GM23338 (cell line): ENCODE results near the gene CCL17. TPM values are rescaled to one million over a fixed set of nuclear protein-coding genes. Genes with fewer than 3 reads are reported as not detected.
"Not testable (repeated sequence)": the region's sequence is repeated elsewhere in the genome, so short reads cannot be mapped to it uniquely, and the experiment has no call there.

Experiments
- ATAC-seq: fragments of 200-7000 bp; cut with Tn5 transposase; 3 replicates; pipeline ENCODE4 v1.9.1; 2020
- DNase-seq: peaks from one replicate; pipeline ENCODE4 v3.0.0-alpha.2; 2015; ENCODE audit warnings: low spot score
- H2AFZ ChIP-seq: fragments of 200-600 bp; sonication (generic); 2 replicates; pipeline ENCODE4 v1.8.0; 2016; ENCODE audit warnings: antibody characterized with exemption, mild to moderate bottlenecking, moderate library complexity
- H3F3A ChIP-seq: fragments of 200-600 bp; sonication (generic); replicated peaks from 2 replicates; pipeline ENCODE4 v1.8.0; 2017; ENCODE audit warnings: antibody characterized with exemption, mixed run types, low read depth
- H3K27ac ChIP-seq: fragments of 200-600 bp; sonication (generic); 2 replicates; pipeline ENCODE4 v1.6.1; 2016; ENCODE audit warnings: low read depth
- H3K27me3 ChIP-seq: fragments of 200-600 bp; sonication (generic); 2 replicates; pipeline ENCODE4 v1.8.0; 2016; ENCODE audit warnings: mild to moderate bottlenecking, mixed run types, moderate library complexity; ENCODE audit not compliant: insufficient read depth
- H3K36me3 ChIP-seq: fragments of 200-600 bp; sonication (generic); 2 replicates; pipeline ENCODE4 v1.8.0; 2016; ENCODE audit warnings: mild to moderate bottlenecking; ENCODE audit not compliant: insufficient read depth
- H3K4me1 ChIP-seq: fragments of 200-600 bp; sonication (generic); 2 replicates; pipeline ENCODE4 v1.8.0; 2016; ENCODE audit warnings: mild to moderate bottlenecking, moderate library complexity; ENCODE audit not compliant: insufficient read depth
- H3K4me2 ChIP-seq: fragments of 200-600 bp; sonication (generic); 2 replicates; pipeline ENCODE4 v1.7.1; 2017; ENCODE audit warnings: mixed run types
- H3K4me3 ChIP-seq: fragments of 200-600 bp; sonication (generic); 2 replicates; pipeline ENCODE4 v1.6.1; 2016; ENCODE audit warnings: mixed run types
- H3K79me2 ChIP-seq: fragments of 200-600 bp; sonication (generic); replicated peaks from 2 replicates; pipeline ENCODE4 v1.8.0; 2017; ENCODE audit warnings: mild to moderate bottlenecking; ENCODE audit not compliant: insufficient read depth
- H3K9me2 ChIP-seq: fragments of 200-600 bp; sonication (generic); 2 replicates; pipeline ENCODE4 v1.8.0; 2017; ENCODE audit not compliant: insufficient read depth
- H4K20me1 ChIP-seq: fragments of 200-600 bp; sonication (generic); replicated peaks from 2 replicates; pipeline ENCODE4 v1.8.0; 2017; ENCODE audit warnings: mild to moderate bottlenecking; ENCODE audit not compliant: insufficient read depth
- H3K27ac Mint-ChIP-seq: 2 replicates; pipeline ENCODE4 v1.8.0; 2020; ENCODE audit warnings: inconsistent platforms, mild to moderate bottlenecking, moderate library complexity, mixed read lengths
- H3K27me3 Mint-ChIP-seq: 3 replicates; pipeline ENCODE4 v1.8.0; 2022; ENCODE audit warnings: low read depth, mild to moderate bottlenecking, moderate library complexity, mixed read lengths, inconsistent platforms; ENCODE audit not compliant: insufficient read depth, poor library complexity
- H3K36me3 Mint-ChIP-seq: 3 replicates; pipeline ENCODE4 v1.8.0; 2021; ENCODE audit warnings: low read depth, mild to moderate bottlenecking, inconsistent platforms, moderate library complexity, mixed read lengths
- H3K4me1 Mint-ChIP-seq: 3 replicates; pipeline ENCODE4 v1.8.0; 2020; ENCODE audit warnings: mild to moderate bottlenecking, inconsistent platforms, mixed read lengths
- H3K4me3 Mint-ChIP-seq: 3 replicates; pipeline ENCODE4 v1.8.0; 2021; ENCODE audit warnings: moderate library complexity, mild to moderate bottlenecking, inconsistent platforms, mixed read lengths
- H3K9me3 Mint-ChIP-seq: 3 replicates; pipeline ENCODE4 v1.8.0; 2020; ENCODE audit warnings: moderate library complexity, mild to moderate bottlenecking, inconsistent platforms, mixed read lengths
- POLR2AphosphoS5 ChIP-seq: IDR thresholded peaks from 2 replicates; pipeline ENCODE4 v1.6.1; 2016; ENCODE audit warnings: antibody characterized with exemption, low read depth
- ZNF331 ChIP-seq: fragments of 250-450 bp; sonication (Bioruptor Pico); IDR thresholded peaks from 2 replicates; pipeline ENCODE4 v1.5.0; 2020; ENCODE audit warnings: low read depth, mild to moderate bottlenecking, moderate library complexity
- polyA plus RNA-seq: library from polyadenylated mRNA; unstranded; fragments of >200 nt; fragmentation: Nextera tagmentation; extraction: Ambion mirVana; gene quantifications from 2 replicates; pipeline ENCODE4 v1.2.1, GENCODE V29; 2016
- total RNA-seq: library from RNA; depleted of rRNA; stranded (reverse); fragments of >200 nt; shearing (Covaris generic); gene quantifications from 2 replicates; pipeline ENCODE4 v1.2.3, GENCODE V29; 2014
- TF ChIP-seq, protein P1 (sequence below), 2 experiments: fragments of 200-600 bp in 1 of 2; sonication (generic) in 1 of 2; conservative IDR thresholded peaks; 2 replicates each; pipeline versions ENCODE4 v1.5.1 to v1.6.1; 2016 to 2017; ENCODE audit warnings: antibody characterized with exemption in 2 of 2, low read depth in 2 of 2, mild to moderate bottlenecking in 2 of 2, moderate library complexity in 1 of 2
- TF ChIP-seq, protein P2 (sequence below): IDR thresholded peaks from one replicate; pipeline ENCODE4 v1.6.1; 2018; ENCODE audit warnings: antibody characterized with exemption; ENCODE audit not compliant: unreplicated experiment

The CCL17 gene
- total and polyA plus RNA-seq, 2 experiments from 2014 or later = not detected

DNA sequence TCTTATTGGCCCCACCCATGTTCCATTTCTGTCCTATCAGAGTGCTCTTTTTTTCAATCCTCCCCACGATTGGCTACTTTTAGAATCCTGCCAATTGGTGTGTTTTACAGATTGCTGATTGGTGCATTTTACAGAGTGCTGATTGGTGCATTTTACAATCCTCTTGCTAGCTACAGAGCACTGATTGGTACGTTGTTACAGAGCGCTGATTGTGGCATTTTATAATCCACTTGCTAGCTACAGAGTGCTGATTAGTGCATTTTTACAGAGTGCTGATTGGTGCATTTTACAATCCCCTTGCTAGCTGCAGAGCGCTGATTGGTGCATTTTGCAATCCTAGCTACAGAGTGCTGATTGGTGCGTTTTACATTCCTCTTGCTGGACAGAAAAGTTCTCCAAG lies 9.5 kb upstream of the CCL17 start:
- Histone ChIP-seq H3K9me2 (no peaks in the 10 kb centered on the region), H3K4me3 (no peak overlapping the region), H2AFZ (no peak overlapping the region), H3K27ac (no peak overlapping the region), H3K79me2 (no peaks in the 10 kb centered on the region), H3K36me3 (no peaks in the 10 kb centered on the region), H3K4me2 (no peak overlapping the region), H3K4me1 (no peaks in the 10 kb centered on the region), H3F3A (no peaks in the 10 kb centered on the region), H3K27me3 (no peaks in the 10 kb centered on the region), H4K20me1 (no peaks in the 10 kb centered on the region)
- H3K36me3 Mint-ChIP-seq = no peaks in the 10 kb centered on the region
- H3K4me1 Mint-ChIP-seq = no peaks in the 10 kb centered on the region
- no peak overlapping the region for H3K4me3 Mint-ChIP-seq
- TF ChIP-seq POLR2AphosphoS5 = no peak
- TF ChIP-seq, protein P1, sequence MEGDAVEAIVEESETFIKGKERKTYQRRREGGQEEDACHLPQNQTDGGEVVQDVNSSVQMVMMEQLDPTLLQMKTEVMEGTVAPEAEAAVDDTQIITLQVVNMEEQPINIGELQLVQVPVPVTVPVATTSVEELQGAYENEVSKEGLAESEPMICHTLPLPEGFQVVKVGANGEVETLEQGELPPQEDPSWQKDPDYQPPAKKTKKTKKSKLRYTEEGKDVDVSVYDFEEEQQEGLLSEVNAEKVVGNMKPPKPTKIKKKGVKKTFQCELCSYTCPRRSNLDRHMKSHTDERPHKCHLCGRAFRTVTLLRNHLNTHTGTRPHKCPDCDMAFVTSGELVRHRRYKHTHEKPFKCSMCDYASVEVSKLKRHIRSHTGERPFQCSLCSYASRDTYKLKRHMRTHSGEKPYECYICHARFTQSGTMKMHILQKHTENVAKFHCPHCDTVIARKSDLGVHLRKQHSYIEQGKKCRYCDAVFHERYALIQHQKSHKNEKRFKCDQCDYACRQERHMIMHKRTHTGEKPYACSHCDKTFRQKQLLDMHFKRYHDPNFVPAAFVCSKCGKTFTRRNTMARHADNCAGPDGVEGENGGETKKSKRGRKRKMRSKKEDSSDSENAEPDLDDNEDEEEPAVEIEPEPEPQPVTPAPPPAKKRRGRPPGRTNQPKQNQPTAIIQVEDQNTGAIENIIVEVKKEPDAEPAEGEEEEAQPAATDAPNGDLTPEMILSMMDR (conservative IDR thresholded peaks at IDR 0.05; ENCODE audit: low read depth in 2 of 2) = no peak
- TF ChIP-seq ZNF331 (CRISPR knock-in tag) = no peak
- TF ChIP-seq, protein P2, sequence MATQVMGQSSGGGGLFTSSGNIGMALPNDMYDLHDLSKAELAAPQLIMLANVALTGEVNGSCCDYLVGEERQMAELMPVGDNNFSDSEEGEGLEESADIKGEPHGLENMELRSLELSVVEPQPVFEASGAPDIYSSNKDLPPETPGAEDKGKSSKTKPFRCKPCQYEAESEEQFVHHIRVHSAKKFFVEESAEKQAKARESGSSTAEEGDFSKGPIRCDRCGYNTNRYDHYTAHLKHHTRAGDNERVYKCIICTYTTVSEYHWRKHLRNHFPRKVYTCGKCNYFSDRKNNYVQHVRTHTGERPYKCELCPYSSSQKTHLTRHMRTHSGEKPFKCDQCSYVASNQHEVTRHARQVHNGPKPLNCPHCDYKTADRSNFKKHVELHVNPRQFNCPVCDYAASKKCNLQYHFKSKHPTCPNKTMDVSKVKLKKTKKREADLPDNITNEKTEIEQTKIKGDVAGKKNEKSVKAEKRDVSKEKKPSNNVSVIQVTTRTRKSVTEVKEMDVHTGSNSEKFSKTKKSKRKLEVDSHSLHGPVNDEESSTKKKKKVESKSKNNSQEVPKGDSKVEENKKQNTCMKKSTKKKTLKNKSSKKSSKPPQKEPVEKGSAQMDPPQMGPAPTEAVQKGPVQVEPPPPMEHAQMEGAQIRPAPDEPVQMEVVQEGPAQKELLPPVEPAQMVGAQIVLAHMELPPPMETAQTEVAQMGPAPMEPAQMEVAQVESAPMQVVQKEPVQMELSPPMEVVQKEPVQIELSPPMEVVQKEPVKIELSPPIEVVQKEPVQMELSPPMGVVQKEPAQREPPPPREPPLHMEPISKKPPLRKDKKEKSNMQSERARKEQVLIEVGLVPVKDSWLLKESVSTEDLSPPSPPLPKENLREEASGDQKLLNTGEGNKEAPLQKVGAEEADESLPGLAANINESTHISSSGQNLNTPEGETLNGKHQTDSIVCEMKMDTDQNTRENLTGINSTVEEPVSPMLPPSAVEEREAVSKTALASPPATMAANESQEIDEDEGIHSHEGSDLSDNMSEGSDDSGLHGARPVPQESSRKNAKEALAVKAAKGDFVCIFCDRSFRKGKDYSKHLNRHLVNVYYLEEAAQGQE = no peak
- DNase-seq (no peak), ATAC-seq (no peak)
- H3K27me3 Mint-ChIP-seq = peaks cover 5% of the 10 kb centered on the region
- H3K9me3 Mint-ChIP-seq = peaks cover 3% of the 10 kb centered on the region; the same call in 1 of the 3 replicates
- no peak overlapping the region for H3K27ac Mint-ChIP-seq

DNA sequence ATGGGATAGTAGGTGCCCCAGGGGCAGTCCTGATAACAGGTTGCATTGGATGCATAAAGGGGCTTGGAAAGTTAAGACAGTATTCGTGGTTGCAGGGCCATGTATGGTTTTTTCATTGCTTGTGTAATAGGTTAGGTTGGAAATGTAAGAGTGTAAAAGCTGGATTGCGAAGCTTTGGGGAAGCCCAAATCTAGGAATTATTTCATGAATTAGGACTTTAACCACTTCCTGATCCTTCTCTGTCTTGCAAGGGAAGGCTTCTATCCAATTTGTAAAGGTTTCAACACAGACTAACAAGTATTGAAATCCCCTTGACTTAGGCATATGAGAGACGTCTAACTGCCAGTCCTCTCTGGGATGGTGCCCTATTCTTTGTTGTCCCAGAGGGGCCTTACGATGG lies 7.8 kb upstream of the CCL17 start:
- no peak overlapping the region for H3K4me3 ChIP-seq
- DNase-seq (no peak), ATAC-seq (no peak)
- no peak overlapping the region for H3K4me2 ChIP-seq
- TF ChIP-seq ZNF331 (CRISPR knock-in tag) = no peak
- Mint-ChIP-seq H3K9me3 (peaks cover 3% of the 10 kb centered on the region; the same call in 1 of the 3 replicates), H3K4me1 (no peaks in the 10 kb centered on the region), H3K36me3 (no peaks in the 10 kb centered on the region), H3K27ac (no peak overlapping the region), H3K27me3 (peaks cover 5% of the 10 kb centered on the region), H3K4me3 (no peak overlapping the region)
- H4K20me1 ChIP-seq = no peaks in the 10 kb centered on the region
- no peaks in the 10 kb centered on the region for H3K36me3 ChIP-seq
- H3K79me2 ChIP-seq = no peaks in the 10 kb centered on the region
- H3K4me1 ChIP-seq = no peaks in the 10 kb centered on the region
- no peak overlapping the region for H2AFZ ChIP-seq
- no peak overlapping the region for H3K27ac ChIP-seq
- no peaks in the 10 kb centered on the region for H3F3A ChIP-seq
- no peaks in the 10 kb centered on the region for H3K9me2 ChIP-seq
- H3K27me3 ChIP-seq = no peaks in the 10 kb centered on the region

DNA sequence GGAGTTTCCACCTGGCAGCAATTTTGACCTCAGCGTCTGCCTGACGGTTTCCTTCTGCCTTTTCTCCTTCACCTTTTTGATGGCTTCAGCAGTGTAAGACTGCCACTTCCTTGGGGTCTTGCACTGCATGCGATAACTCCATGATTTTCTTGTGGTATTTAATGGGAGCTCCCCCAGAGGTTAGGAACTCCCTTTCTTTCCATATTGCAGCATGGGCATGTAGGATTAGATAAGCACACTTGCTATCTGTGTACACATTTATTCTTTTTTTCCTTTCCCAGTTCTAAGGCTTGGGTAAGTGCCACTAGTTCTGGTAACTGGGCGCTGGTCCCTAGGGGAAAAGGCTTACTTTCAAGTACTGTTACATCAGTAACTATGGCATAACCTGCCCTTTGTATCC lies 7.1 kb upstream of the CCL17 start:
- H3K4me2 ChIP-seq, ATAC-seq, H3K4me3 Mint-ChIP-seq, H3K9me2 ChIP-seq, H3K36me3 Mint-ChIP-seq, H3F3A ChIP-seq, H3K79me2 ChIP-seq, H4K20me1 ChIP-seq, H3K27ac Mint-ChIP-seq, H3K27me3 Mint-ChIP-seq, H3K27ac ChIP-seq, H3K36me3 ChIP-seq, H3K4me1 Mint-ChIP-seq, DNase-seq, H3K9me3 Mint-ChIP-seq, H3K4me1 ChIP-seq, H3K27me3 ChIP-seq, H2AFZ ChIP-seq, H3K4me3 ChIP-seq: not testable (repeated sequence)
